Stimulated activated CD4-positive, alpha-beta T cell treated with anti-CD3 and anti-CD28 coated beads, Interleukin-2, amount 100 ng/mL, for 24 hours (primary cell): Measurements from ENCODE around the gene NPBWR2.
"Not testable (repeated sequence)": the region's sequence is repeated elsewhere in the genome, so short reads cannot be mapped to it uniquely, and the experiment has no call there.

Experiments
- DNase-seq, 2 donors: peaks; one replicate each; pipeline ENCODE4 v3.0.0-alpha.2; 2020

NPBWR2 gene

DNA sequence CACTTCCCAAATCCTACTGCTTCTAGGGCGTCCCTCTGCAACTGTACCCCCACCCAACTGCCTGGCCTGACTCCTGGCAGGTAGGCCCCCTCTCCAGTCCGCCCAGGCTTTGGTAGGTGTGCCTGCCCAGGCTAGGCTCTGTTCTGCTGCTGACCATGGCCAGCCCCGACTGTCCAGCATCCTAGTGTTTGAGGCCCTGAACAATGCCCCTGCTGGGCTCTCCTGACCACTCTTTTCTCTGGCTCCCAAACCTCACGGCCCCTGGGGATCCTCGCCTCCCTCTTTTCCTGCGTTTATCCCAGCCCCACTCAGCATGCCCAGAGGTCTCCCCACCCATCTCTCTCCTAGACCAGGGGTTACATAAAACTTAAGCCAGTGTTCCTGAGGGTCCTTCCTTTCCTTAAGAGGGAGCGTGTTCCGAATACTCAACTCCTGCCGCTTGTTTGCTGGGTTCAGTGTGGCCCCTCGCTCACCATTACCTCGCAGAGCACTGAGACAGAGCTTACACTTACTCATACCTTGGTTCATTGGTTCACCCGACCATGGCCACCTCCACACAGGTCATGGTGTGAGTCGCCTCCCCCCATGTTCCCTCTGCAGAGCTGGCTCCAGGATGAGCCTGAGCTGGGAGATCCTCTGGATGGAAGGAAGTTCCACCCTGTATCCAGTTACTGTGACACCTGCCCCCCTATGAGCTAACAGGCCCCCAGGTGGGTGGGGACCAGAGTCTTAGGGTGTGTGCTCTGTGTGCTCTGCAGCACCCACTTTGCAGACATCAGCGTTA is 35.8 kb upstream of the NPBWR2 start:
- DNase-seq = no peak

DNA sequence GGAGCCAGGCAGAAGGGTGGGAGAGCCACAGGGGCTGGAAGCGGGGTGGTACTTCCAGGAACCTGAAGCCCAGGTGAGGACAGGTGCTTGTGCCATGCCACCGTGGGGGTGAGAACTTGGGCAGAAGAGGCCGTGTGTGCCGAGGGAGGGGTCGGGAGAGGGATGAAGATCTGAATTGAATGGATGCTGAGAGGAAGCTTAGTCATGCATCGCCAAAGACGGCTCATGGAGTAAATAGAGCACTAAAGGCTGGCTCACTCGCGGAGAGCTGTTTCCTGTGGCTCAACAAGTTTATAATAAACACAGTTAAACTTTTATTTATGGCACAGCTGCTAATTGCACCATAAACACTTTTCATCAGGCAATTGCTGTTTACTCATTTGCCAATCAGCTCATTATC is 35.2 kb upstream of the NPBWR2 start:
- no peak for DNase-seq

DNA sequence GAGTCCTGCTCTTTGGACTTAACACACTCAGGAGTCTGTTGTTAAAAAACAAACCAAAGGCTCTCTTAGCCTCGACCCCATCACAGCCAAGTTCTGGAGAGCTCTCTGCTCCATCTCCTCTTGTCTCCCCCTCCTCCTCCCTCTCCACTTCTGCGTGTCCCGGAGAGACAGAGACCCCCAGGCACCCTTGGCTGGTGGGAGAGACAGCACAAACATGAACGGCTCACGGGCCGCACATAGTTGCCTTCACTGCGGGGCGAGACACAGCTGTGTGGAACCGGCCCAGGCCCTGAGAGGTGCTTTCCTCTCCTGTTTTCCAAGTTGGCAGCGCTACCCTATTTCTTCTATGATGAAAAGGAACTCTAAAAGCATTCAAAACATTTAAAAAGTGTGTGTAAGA is 33.6 kb upstream of the NPBWR2 start:
- DNase-seq = no peak

DNA sequence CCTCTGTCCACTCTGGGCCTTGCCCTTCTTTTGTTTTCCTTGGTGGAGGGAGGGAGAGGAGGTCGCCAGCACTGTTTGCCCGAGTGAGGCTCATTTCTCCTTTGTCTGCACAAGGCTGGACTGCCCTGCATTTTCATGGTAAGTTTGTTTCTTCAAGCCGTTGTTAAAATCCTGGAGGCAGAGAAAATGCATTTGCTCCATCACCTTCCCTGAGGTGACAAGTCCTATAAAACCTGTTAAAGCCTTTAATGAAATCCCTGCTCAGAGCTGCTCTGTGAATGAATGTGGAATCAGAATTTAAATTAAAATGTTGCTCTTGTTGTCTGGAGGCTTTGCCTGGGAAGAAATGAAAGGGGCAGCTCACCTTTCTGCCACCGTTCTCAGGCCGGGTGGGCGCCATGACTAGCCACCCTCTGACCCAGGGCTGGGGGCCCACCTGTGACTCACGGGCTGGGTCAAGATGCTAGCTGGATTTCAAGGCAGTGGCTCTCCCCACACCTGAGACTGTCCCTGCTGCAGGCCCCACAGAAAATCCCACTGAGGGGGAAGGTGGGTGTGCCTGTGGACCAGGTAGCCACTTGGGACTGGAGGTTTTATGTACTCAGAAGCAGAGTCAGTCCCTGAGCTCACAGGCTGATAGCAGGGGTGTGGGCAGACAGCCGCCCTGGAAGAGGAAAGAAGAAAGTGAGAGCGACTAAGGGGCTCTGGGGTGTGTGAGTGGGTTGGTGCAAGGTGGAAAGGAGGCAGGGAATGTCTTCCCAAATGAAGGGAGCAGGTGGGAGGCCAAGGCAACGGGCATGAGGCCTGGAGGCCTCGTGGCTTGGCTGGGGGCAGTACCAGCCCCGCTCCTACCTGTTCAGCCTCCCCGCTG is 32.9 kb upstream of the NPBWR2 start:
- DNase-seq = no peak

DNA sequence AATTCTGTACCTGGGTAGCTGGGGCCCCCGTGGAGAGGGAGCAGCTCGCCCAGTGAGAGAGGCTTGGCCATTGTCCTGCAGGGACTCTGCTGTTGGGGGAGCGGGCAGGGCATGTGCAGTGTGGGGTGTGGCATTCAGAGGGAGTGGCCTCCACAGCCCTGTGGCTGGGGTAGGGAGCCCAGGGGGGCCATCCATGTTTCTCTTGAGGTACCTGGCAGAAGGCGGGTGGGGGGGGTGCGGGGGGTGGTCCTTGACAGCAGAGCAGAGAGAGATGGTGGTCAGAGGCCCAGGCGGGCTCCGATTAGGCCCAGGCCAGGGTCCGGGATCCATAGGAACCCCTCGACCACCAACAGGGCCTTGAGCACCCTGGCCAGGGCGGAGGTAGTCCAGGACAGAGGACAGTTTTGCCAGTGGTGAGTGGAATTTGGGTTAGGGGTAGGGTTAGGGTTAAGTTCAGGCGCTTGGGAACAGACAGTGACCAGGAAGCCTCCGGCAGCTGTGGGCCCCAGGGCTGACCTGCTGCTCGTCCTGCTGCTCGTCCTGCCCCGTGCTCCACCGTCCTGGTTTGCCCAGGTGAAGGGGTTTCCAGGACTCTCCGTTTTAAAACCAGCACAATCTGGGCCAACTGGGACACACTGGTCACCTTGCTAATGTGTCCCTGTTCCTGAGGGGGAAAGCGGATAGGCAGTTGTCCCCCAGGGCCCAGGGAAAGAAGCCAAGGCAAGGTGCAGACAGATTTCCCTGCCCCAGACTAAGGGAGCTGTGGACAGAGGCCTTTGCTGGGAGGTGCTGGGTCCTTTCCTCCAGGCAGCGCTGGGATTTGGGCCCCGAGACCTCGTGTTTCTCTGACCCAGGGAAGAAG is 32.1 kb upstream of the NPBWR2 start:
- no peak for DNase-seq

DNA sequence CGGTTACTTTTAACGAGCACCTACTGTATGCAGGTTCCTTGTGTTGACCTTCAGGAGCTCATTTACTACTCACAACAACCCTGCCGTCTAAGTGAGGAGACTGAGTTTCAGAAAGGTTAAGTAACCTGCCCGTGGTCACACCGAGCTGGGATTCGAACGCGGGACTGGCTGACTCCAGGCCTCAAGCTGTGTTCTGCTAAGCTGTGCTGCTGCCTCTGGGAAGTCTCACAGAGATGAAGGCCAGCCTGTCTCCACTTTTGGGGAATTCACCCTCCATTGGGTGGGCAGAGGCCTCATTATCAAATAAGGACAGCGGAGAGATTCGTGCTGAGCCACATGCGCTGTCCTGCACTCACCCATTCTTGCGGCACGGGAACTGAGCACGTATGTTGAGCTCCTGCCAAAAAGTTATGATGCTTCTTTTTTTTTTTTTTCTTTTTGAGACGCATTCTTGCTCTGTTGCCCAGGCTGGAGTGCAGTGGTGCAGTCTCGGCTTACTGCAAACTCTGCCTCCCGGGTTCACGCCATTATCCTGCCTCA is 31.0 kb upstream of the NPBWR2 start:
- DNase-seq = no peak

DNA sequence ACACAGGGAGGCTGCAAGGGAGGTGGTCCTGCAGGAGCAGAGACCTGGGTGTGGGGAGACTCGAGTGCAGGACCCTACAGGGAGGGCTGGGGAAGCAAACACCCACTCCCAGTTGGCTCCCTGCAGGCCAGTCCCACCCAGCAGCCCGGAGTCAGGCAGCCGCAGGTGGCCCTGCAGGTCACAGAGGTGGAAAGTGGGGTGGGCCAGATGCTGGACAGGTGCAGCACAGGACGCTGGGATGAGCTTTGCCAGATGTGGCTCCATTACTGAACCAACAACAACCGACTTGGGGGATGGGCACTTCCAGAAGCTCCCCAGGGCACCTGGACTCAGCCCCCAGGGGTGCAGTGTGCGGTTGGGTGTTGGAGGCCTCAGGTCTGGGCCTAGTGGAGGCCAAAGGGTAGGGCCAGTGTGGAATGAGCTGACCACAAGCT is 30.2 kb upstream of the NPBWR2 start:
- DNase-seq = no peak

DNA sequence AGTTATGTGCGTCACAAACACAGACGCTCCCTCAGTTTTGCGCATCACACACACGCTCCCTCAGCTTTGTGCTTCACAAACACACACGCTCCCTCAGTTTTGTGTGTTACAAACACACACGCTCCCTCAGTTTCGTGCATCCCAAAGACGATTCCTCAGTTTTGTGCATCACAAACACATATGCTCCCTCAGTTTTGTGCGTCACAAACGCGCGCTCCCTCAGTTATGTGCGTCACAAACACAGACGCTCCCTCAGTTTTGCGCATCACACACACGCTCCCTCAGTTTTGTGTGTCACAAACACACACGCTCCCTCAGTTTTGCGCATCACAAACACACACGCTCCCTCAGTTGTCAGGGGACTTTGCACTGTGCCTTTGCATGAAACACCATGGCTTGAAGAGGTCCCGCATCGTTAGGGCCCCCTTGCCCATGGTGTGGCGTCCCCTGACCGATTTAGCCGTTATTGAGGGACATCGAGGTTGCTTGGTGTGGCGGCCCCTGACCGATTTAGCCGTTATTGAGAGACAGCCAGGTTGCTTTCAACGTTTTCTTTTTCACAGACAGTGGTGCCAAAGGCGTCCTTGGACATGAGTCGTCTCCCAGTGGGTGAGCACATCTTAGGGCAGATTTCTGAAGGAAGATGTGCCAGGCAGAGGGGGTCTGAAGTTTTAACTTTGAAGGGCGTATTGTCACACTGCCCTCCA is 28.8 kb upstream of the NPBWR2 start:
- no peak for DNase-seq

DNA sequence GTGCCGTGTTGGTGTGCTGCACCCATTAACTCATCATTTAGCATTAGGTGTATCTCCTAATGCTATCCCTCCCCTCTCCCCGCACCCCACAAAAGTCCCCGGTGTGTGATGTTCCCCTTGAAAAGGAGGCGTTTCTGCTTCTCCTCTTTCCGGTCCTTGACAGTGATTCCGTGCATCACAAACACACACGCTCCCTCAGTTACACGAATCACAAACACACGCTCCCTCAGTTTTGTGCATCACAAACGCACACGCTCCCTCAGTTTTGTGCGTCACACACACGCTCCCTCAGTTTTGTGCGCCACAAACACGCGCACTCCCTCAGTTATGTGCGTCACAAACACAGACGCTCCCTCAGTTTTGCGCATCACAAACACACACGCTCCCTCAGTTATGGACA is 27.4 kb upstream of the NPBWR2 start:
- DNase-seq = not testable (repeated sequence)

DNA sequence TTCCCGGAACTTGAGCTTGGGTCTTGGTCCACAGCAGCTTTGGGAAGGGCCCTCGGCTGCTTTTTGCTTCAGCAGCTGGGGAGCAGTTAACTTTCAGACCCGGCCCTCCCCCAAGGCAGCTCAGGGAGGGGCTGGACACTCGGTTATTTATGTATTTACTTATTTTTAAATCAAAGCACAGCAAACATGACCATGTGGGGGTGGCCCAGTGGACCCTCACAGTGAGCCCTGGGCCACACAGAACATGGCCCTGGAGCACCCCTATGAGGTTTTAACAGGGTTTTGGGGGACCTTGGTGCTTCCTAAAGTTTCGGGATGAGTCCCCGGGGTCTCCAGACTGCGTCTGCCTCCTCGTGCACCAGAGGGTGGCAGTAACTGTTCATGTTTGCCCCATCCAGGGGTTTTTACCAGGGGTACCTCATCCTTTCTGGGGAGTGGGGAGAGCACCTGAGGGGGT is 26.6 kb upstream of the NPBWR2 start:
- no peak for DNase-seq

DNA sequence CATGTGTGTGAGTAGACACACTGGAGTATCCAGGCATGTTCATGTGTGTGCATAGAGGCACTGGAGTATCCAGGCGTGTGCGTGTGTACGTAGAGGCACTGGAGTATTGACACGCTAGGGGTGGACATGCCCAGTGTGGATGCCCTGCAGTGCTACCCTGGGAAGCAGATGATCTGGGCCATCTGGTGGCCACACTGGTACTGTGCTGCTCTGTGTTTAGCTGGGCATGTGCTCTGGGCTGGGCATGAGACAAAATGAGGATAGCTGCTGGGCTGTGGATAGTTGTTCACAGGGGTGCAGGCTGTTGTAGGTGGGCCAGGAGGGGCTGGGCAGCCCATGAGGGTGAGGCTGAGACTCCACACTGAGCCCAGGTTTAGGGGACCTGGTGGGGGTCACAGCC is 24.0 kb upstream of the NPBWR2 start:
- DNase-seq = no peak

DNA sequence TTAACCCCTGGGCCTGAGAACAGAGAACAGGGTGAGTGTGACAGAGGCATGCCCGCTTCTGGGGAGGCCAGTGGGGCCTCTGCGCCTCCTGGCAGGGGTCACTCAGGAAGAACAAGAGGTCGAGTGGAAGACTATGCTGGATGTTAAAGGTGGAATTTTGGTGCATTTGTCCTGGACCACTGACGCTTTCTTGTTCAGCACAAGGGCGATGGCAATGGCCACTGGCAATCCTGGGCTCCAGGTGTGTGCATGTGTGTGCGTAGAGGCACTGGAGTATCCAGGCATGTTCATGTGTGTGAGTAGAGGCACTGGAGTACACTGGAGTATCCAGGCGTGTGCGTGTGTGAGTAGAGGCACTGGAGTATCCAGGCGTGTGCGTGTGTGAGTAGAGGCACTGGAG is 23.5 kb upstream of the NPBWR2 start:
- no peak for DNase-seq

DNA sequence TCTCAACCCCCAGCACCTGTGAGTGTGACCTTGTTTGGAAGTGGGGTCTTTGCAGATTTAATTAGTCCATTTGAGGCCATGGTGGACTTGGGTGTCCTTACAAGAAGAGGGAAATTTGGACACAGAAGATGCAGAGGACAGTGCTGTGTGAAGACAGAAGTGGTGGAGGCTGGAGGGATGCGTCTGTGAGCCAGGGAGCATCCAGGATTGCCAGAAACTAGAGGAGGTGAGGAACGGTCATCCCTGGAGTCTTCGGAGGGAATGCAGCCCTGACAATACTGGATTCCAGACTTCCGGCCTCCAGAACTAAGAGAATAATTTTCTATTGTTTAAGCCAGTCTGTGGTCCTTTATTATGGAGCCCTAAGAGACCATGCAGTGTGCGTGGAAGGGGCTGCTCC is 22.9 kb upstream of the NPBWR2 start:
- no peak for DNase-seq

DNA sequence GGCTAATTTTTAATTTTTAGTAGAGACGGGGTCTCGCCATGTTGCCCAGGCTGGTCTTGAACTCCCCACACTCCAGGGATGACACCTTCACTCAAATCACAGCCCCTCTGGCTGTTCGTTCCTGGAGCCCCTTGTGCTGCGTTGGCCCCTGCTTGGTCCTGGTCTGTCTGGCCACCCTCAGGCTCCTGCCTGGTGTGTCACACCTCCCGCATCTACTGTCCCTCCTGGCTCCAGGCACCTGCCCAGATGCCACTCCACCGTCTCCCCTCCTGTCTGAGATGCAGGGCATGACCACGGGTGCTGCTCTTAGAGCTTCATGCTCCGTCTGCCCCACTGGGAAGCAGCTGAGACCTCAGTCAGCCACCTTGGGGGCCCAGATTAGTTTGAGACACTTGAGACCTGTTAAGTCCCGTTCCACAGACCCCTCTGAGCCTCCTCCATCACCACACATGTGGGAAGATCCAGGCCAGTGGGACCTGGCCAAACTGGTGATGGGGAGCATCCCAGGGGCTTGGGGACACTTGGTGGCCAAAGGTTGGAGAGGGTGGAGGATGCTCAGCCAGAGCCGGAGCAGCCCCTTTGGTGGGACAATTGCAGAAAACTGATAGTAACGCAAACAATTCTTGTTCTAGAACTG is 21.9 kb upstream of the NPBWR2 start:
- no peak for DNase-seq

DNA sequence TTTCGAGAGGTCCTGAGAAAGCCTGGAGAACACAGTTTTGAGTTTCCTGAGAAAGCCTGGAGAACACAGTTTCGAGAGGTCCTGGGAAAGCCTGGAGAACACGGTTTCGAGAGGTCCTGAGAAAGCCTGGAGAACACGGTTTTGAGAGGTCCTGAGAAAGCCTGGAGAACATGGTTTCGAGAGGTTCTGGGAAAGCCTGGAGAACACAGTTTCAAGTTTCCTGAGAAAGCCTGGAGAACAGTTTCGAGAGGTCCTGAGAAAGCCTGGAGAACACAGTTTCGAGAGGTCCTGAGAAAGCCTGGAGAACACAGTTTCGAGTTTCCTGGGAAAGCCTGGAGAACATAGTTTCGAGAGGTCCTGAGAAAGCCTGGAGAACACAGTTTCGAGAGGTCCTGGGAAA is 16.2 kb upstream of the NPBWR2 start:
- DNase-seq = not testable (repeated sequence)

DNA sequence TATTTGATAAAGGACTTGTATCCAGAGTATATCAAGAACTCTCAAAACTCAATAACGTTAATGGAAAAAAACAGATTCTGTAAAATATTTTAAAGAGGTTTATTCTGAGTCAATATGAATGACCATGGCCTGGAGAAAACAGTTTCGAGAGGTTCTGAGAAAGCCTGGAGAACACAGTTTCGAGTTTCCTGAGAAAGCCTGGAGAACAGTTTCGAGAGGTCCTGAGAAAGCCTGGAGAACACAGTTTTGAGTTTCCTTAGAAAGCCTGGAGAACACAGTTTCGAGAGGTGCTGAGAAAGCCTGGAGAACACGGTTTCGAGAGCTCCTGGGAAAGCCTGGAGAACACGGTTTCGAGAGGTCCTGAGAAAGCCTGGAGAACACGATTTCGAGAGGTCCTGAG is 15.6 kb upstream of the NPBWR2 start:
- DNase-seq = not testable (repeated sequence)

DNA sequence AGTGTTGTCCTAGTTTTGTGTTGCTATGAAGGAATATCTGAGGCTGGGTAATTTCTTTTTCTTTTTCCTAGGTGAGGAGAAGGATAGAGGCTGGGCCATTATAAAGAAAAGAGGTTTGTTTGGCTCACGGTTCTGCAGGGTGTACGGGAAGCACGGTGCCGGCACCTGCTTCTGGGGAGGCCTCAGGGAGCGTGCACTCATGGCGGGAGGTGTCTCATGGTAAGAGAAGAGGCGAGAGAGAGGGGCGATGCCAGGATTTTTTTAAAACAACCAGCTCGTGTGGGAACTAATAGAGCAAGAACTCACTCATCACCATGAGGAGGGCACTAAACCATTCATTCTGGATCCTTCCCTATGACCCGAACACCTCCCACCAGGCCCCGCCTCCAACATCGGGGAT is 14.2 kb upstream of the NPBWR2 start:
- DNase-seq = no peak

DNA sequence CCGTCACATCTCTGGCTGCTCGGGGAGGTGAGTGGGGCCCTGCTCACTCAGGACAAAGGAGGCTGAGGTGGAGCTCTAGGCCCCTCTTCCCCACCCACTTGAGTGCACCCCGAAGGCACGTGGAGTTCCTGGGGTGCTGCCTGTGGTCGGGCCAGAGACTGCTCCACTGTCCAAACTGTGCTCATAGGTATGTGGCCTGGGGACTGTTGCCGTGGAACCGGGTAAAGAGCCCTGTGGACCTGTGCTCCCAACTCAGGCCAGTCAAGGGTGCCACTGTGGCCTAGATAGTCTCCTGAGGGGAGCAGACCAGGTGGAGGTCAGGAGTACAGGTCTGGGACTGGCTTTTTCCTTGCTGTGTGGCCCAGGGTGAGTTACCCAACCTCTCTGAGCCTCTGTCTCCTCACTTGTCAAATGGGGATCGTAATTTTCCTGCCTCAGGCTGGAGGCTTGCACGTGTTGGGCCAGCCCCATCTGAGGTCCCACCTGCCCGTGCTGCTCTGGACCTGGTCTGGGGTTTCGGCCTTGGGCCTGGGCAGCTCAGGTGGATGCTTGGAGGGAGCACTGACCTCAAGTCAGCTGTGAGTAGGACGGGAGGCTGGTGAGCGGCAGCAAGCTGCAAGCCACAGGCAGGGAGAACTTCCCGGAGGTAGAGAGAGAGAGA is 12.4 kb upstream of the NPBWR2 start:
- DNase-seq = no peak

DNA sequence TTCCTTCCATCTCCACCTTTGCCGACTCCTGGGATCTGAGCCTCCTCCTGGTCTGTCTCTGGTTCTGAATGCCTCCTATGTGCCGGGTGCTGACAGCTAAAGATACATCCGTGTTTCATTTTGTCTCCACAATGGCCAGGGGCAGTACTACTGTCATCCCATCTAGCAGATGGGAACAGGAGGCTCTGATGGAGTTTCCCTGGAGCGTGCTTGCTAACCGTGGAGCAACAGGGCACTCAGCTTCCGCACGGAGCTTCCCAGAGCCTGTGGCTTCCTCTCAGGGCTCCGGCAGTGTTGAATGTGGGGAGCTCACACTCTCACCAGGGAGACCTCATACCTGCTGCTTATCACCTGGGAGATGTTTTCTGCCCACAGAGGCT is 11.9 kb upstream of the NPBWR2 start:
- DNase-seq = no peak

DNA sequence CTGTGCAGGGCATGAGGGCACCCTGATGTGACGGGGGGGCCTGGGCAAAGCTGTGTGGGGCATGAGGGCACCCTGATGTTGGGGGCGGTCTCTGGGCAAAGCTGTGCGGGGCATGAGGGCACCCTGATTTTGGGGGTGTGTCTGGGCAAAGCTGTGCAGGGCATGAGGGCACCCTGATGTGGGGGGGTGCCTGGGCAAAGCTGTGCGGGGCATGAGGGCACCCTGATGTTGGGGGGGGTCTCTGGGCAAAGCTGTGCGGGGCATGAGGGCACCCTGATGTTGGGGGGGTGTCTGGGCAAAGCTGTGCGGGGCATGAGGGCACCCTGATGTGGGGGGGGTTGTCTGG is 10.0 kb upstream of the NPBWR2 start:
- DNase-seq = not testable (repeated sequence)
